Measurements from ENCODE around the gene SCN3A.

The SCN3A gene

GRCh38 chr2:165109915-165110314 lies 93.9 kb downstream of the SCN3A start:
- DNase-seq = no peak

- no peak for DNase-seq
Measured at GRCh38 chr2:165105926-165106325, 97.9 kb downstream of the SCN3A start.

DNA sequence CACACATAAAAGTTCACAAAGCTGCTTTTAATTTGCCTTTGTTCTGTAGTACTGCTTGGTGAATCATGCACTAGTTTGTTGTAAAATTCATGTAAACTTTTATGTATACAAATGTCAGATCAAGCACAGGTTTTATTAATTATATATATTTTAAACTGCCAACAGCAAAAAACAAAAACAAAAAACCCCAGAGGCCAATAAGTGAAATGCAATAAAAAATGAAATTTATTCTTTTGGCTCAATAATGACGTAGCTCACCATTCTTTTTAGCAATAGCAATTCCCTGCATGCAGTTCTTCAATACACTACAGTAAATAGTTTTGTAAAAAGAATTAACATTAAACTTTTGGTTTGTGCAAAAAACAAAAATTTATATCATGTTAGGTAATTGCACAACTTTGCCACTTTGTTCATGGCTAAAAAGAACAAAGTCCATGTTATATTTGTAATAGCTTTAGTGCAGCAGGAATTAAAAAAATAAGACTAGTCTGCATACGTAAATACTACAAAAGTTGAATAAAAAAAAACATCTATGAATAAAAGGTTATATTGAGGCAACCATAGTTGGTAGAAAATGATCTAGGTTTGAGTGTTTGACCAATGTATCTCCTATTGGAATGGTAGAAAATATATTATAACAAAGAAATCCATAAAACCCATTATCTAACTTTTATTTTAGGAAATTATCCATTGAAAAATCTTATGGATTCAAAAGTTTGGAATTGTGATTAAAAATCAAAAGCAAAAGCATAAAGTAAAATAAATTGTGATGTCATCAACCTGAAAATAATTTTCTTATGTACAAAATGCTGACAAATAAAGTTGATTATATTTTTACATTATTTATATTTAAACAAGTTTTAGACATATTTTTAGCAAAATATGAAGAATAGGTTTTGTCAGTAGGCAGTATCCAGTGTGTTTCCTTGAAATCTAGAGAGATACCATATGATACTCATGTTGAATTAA lies 115.6 kb downstream of the SCN3A start:
- no peak for DNase-seq

DNA sequence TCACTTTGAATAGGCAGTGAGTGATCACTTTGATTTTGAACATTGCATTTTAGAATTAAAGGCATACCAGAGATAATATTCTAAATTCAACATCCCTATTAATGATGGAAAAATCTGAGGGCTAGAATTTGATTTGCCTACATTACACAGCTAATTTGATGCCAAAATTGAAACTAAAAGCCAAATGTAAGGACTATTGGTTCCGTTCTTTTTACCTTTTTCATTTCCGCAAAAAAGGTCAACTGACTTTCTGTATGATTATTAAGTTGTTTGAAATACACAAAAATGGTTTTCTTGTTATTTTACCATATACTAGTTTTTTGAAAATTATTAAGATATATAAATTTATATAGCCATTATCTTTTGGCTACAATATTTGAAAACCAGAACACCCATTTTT lies 117.5 kb downstream of the SCN3A start:
- DNase-seq = no peak

GRCh38 chr2:165083326-165083725 lies 120.5 kb downstream of the SCN3A start:
- no peak for DNase-seq

GRCh38 chr2:165082479-165082878 lies 121.4 kb downstream of the SCN3A start:
- DNase-seq = no peak

DNA sequence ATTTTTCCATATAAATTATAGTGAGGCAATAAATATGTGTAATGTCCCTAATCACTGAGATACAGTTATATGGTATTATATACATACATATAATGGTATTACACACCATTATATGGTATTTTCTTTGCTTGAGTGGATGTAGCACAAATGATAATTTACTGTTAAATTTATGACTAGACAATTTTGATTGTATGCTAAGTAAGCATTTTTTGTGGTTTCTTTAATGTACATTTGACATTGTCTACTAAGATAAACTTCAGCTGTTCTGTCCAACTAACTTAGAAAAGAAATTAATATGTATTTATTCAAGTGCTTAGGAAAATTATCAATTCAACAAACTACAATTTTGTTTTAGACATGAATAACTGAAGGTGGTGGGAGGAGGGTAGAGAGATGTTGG lies 122.6 kb downstream of the SCN3A start:
- no peak for DNase-seq

DNA sequence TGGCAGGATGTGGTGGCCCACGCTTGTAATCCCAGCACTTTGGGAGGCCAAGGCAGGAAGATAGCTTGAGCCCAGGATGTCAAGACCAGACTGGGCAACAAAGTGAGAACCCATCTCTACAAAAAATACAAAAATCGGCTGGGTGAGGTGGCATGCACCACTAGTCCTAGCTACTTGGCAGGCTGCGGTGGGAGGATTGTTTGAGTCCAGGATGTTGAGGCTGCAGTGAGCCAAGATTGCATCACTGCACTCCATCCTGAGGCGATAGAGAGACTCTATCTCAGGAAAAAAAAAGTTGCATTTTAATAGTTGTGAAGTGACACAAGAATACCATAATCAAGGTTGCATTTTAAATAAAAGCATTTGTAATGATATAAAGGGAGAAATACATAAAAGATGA lies 124.4 kb downstream of the SCN3A start:
- DNase-seq = no peak

DNA sequence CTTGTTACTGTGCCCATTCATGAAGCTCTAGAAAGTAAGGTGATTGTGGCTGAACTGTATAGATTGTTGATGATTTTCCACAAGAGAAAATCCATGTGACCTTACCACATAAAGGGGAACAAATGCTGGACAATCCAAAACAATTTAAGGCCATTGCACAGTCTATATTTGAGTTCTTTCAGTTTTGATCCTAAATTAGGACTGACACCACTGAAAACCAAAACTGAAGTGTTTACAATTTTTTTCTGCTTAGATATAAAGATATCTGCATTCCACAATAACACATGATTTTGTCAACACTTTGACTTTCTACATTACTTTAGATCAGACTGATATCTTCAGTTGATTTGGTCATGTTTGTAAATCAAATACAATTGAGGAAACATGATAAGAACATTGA lies 124.9 kb downstream of the SCN3A start:
- no peak for DNase-seq

DNA sequence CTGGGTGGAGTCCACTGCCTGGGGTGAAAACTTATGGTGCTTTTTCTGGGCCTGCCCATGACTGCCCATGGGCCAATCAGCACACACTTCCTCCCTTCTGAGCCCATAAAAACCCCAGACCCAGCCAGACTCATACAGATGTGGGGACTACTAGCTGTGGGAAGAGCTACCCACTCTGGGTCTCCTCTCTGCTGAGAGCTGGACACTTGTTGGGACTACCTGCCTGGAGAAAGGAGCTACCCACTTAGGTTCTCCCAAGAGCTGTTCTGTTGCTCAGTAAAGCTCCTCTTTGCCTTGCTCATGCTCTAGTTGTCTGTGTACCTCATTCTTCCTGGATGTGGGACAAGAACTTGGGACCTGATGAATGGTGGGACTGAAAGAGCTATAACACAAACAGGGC lies 129.0 kb downstream of the SCN3A start:
- DNase-seq = no peak

- no peak for DNase-seq
Measured at GRCh38 chr2:165074323-165074722, 129.5 kb downstream of the SCN3A start.

DNA sequence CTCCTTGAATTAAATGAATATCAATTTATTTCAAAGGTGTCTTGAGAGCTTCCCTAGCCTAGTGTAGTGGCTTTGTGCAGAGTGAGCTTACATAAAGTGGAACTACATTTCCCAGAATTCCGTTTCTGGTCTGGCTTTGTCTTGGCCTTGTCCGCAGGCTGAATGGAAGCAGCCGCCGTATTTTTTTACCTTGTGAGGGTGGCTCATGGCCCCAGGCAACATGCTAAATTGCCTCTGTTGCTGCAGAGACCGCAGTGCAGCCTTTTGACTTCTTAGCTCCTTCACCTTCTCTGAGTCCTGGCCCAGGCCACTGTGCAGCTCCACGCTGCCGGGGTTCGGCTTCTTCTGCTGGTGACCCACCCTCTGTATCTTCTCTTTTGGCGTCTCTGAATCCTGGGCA lies 133.8 kb downstream of the SCN3A start:
- no peak for DNase-seq

DNA sequence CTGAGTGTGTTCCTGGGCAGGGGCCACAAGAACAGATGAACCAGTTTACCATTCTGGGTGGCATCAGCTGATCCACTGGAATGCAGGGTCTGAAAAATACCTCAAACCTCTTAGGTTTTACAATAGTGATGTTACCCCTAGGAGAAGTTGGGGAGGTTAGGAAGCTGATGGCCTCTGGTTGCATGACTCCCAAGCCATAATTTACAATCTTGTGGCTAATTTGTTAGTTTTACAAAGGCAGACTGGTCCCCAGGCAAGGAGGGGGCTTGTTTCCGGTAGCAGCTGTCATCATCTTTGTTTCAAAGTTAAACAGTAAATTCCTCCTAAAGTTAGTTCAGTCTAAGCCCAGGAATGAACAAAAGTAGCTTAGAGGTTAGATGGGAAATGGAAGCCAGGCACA lies 134.7 kb downstream of the SCN3A start:
- no peak for DNase-seq

DNA sequence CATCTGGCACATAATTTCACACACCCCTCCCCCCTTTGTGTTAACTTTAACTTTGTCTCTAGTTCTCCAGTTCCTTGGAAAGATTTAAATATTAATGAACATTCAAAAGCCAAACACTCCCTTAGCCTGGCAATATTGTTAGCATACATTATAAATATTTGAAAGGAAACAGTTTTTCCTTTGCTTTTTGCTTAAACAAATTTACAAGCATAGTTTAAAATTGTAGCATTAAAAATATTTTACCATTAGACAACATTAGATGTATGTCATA lies 135.4 kb downstream of the SCN3A start:
- DNase-seq = no peak

- no peak for DNase-seq
Measured at GRCh38 chr2:165067643-165068486, 136.0 kb downstream of the SCN3A start.

- DNase-seq = no peak
Measured at GRCh38 chr2:165064743-165065142, 139.1 kb downstream of the SCN3A start.

DNA sequence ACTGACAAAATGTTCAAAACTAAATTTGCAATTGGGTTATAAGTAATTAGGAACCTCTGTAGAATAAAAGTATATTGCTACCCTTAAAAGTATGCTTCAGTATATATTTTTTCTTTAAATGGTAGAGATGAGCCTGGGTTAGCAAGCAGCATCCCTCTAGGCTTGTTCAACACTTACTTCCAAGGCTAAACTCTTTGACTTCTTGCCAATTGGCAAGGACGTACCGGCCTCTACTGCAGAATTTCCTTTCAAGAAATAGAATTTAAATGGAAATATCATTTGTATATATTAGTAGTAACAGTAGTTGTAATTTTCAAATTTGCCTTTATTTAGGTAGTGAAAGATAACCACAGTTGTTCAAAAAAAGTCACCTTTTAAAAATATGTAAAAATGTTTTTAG lies 143.4 kb downstream of the SCN3A start:
- DNase-seq = no peak

DNA sequence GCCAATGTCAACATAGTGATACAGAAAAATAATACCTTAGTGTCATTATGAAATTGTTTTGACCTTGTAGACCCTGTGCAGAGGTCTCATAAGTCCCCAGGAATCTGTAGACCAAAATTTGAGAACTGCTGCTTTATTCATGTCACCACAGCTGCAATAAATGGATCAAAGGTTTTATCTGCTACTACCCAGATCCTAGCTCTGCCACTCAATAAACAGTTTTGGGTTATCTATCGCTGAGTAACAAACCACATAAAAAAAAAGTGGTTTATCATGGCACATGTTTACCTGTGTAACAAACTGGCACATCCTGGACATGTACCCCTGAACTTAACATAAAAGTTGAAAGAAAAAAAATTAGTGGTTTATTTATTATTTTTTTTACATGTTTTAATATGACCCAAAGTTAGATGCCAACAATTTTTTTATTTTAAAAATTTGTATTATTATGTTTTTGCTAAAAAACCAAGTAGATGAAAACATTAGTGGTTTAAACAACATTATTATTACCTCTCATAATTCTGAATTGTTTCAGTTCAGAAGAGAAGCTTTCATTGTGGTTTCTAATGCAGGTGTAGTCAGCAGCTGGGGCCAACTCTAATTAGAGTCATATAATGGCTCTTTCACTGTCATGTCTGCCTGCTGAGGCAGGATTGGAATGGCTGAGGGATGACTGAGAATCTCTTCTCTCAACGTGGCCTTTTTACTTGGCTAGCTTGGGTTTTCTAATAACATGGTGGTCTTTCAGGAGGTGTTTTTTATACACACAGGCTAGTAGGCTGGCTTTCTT lies 145.2 kb downstream of the SCN3A start:
- no peak for DNase-seq

- no peak for DNase-seq
Measured at GRCh38 chr2:165057931-165058330, 145.9 kb downstream of the SCN3A start.

GRCh38 chr2:165057308-165057707 lies 146.5 kb downstream of the SCN3A start:
- no peak for DNase-seq

GRCh38 chr2:165056564-165056963 lies 147.3 kb downstream of the SCN3A start:
- DNase-seq = no peak

GRCh38 chr2:165055082-165055851 lies 148.6 kb downstream of the SCN3A start:
- DNase-seq = no peak

DNA sequence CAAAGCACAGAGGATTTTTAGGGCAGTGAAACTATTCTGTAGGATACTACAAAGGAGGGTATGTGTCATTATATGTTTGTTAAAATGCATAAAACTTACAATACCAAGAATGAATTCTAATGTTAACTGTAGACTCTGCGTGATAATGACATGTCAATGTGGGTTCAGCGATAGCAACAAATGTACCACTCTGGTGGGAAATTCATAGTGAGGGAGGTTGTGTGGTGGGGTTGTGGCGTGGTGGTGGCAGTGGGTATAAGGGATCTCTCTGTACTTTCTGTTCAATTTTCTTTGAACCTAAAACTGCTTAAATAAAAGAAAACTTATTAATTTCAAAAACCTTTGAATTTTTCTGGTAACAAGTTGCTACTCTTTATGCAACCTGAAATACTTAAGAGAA lies 149.2 kb downstream of the SCN3A start:
- DNase-seq = no peak
